Smooth muscle cell (in vitro differentiated cells): ENCODE measurements around the gene NDEL1. TPM values are rescaled to one million over a fixed set of nuclear protein-coding genes. Genes with fewer than 3 reads are reported as not detected.
A peak's percentile ranks its signal among the peaks of the same experiment; 100 is the strongest.

Source experiments
- DNase-seq: peaks from one replicate; lab custom pipeline; 2025; ENCODE audit not compliant: unreplicated experiment; lab: John Stamatoyannopoulos, UW
- H2AFZ ChIP-seq: fragments of 200-600 bp; sonication (generic); 2 replicates; pipeline ENCODE4 v1.6.0; 2016; ENCODE audit warnings: antibody characterized with exemption, low read depth, mild to moderate bottlenecking
- H3F3A ChIP-seq: fragments of 200-600 bp; sonication (generic); 2 replicates; pipeline ENCODE4 v1.6.0; 2017; ENCODE audit warnings: antibody characterized with exemption, low read depth
- H3K27ac ChIP-seq: fragments of 200-600 bp; sonication (generic); 2 replicates; pipeline ENCODE4 v1.5.1; 2016; ENCODE audit warnings: low read depth, mild to moderate bottlenecking
- H3K27me3 ChIP-seq: fragments of 200-600 bp; sonication (generic); 2 replicates; pipeline ENCODE4 v1.6.1; 2016; ENCODE audit warnings: low read depth, mild to moderate bottlenecking
- H3K36me3 ChIP-seq: fragments of 200-600 bp; sonication (generic); 2 replicates; pipeline ENCODE4 v1.5.1; 2016; ENCODE audit warnings: low read depth
- H3K4me1 ChIP-seq: fragments of 200-600 bp; sonication (generic); 2 replicates; pipeline ENCODE4 v1.5.1; 2016; ENCODE audit warnings: low read depth
- H3K4me2 ChIP-seq: fragments of 200-600 bp; sonication (generic); 2 replicates; pipeline ENCODE4 v1.6.0; 2016; ENCODE audit warnings: mild to moderate bottlenecking
- H3K4me3 ChIP-seq: fragments of 200-600 bp; sonication (generic); 2 replicates; pipeline ENCODE4 v1.5.1; 2016; ENCODE audit warnings: mild to moderate bottlenecking
- H3K79me2 ChIP-seq: fragments of 200-600 bp; sonication (generic); 2 replicates; pipeline ENCODE4 v1.6.0; 2016; ENCODE audit warnings: low read depth, mild to moderate bottlenecking
- H3K9ac ChIP-seq: fragments of 200-600 bp; sonication (generic); 2 replicates; pipeline ENCODE4 v1.6.0; 2016; ENCODE audit warnings: low read depth
- H3K9me3 ChIP-seq: fragments of 200-600 bp; sonication (generic); replicated peaks from 2 replicates; pipeline ENCODE4 v1.5.1; 2016; ENCODE audit warnings: low read depth
- H4K20me1 ChIP-seq: fragments of 200-600 bp; sonication (generic); 2 replicates; pipeline ENCODE4 v1.6.0; 2016; ENCODE audit warnings: low read depth
- CTCF ChIP-seq: fragments of 200-600 bp; sonication (generic); IDR thresholded peaks from 2 replicates; pipeline ENCODE4 v1.5.1; 2017; ENCODE audit warnings: borderline replicate concordance, mild to moderate bottlenecking, antibody characterized with exemption; ENCODE audit not compliant: insufficient read depth, poor library complexity, severe bottlenecking
- WGBS: methylation state at CpG from one replicate; pipeline ENCODE4 v1.1.7; 2016; ENCODE audit warnings: low lambda C conversion rate; 5-methylcytosine and 5-hydroxymethylcytosine counted together
- polyA plus RNA-seq: library from polyadenylated mRNA; unstranded; fragments of >200 nt; fragmentation: Nextera tagmentation; extraction: Ambion mirVana; gene quantifications from 2 replicates; pipeline ENCODE4 v1.2.1, GENCODE V29; 2016
- total RNA-seq: library from RNA; depleted of rRNA; stranded (reverse); fragments of >200 nt; gene quantifications from 2 replicates; pipeline ENCODE4 v1.2.3, GENCODE V29; 2014

NDEL1 gene
- total and polyA plus RNA-seq, 2 experiments from 2014 or later, result 82.6 to 103 TPM

- Histone ChIP-seq H3K4me3 (no peak overlapping the region), H3K9me3 (no peaks in the 10 kb centered on the region), H3K27ac (peak overlapping the region; percentile 37), H3K4me2 (no peak overlapping the region), H3K9ac (no peak overlapping the region), H3K27me3 (no peaks in the 10 kb centered on the region), H3F3A (peaks cover 52% of the 10 kb centered on the region), H2AFZ (no peak overlapping the region), H3K4me1 (no peaks in the 10 kb centered on the region), H3K36me3 (peaks cover 12% of the 10 kb centered on the region), H4K20me1 (peaks cover 65% of the 10 kb centered on the region), H3K79me2 (peaks cover 4% of the 10 kb centered on the region)
- no peak for DNase-seq
- no peak for TF ChIP-seq CTCF
- 91% methylated on average over 11 of the region's 11 CpGs for WGBS
These were observed 43.8 kb downstream of the NDEL1 start for GRCh38 chr17:8479431-8479947.

- Histone ChIP-seq H4K20me1 (peaks cover 57% of the 10 kb centered on the region), H3K36me3 (peaks cover 19% of the 10 kb centered on the region), H3K4me2 (no peak overlapping the region), H3K9me3 (no peaks in the 10 kb centered on the region), H3K4me1 (no peaks in the 10 kb centered on the region), H3K9ac (no peak overlapping the region), H3K27me3 (no peaks in the 10 kb centered on the region), H3K79me2 (peaks cover 5% of the 10 kb centered on the region), H3K27ac (peak overlapping the region; percentile 11), H3K4me3 (no peak overlapping the region), H2AFZ (no peak overlapping the region), H3F3A (peaks cover 50% of the 10 kb centered on the region)
- WGBS, result 95% methylated on average over 33 of the region's 33 CpGs
- no peak for DNase-seq
- no peak for TF ChIP-seq CTCF
These were observed 44.6 kb downstream of the NDEL1 start for GRCh38 chr17:8480011-8480976.

GRCh38 chr17:8481089-8481488 lies 45.4 kb downstream of the NDEL1 start:
- H3K36me3 ChIP-seq, result peaks cover 20% of the 10 kb centered on the region

More at GRCh38 chr17:8481089-8481488, 45.4 kb downstream of the NDEL1 start:
- no peaks in the 10 kb centered on the region for H3K9me3 ChIP-seq
- no peak overlapping the region for H3K4me3 ChIP-seq
- no peaks in the 10 kb centered on the region for H3K27me3 ChIP-seq
- no peak overlapping the region for H3K4me2 ChIP-seq
- H3F3A ChIP-seq, result peaks cover 44% of the 10 kb centered on the region
- H4K20me1 ChIP-seq, result peaks cover 49% of the 10 kb centered on the region
- no peak overlapping the region for H3K9ac ChIP-seq
- no peak for DNase-seq
- H3K27ac ChIP-seq, result no peak overlapping the region
- H3K79me2 ChIP-seq, result peaks cover 5% of the 10 kb centered on the region
- H3K4me1 ChIP-seq, result no peaks in the 10 kb centered on the region
- no peak overlapping the region for H2AFZ ChIP-seq
- 93% methylated on average over 20 of the region's 22 CpGs for WGBS
- TF ChIP-seq CTCF, result no peak
